ENCODE results near the gene ALK.

- no peak for TF ChIP-seq CTCF (IDR thresholded peaks at IDR 0.05; ENCODE audit: borderline replicate concordance, extremely low read depth, low read length, poor library complexity, severe bottlenecking)
- TF ChIP-seq EZH2 (IDR thresholded peaks at IDR 0.05; ENCODE audit: borderline replicate concordance, low read depth, low read length, severe bottlenecking): no peak
Observed at GRCh38 chr2:29222381-29223179, 698.8 kb downstream of the ALK start.

All from DND-41 (cell line).